Breast epithelium (tissue), 3 donors: ENCODE results near the gene PPAN.

ENCODE experiments used
- POLR2A ChIP-seq: fragments of 450-650 bp; IDR thresholded peaks from one replicate; pipeline ENCODE4 v1.6.1; 2016; ENCODE audit warnings: antibody characterized with exemption, mild to moderate bottlenecking, moderate library complexity
- TF ChIP-seq, protein P1 (sequence below), 3 donors: fragments of 450-650 bp; IDR thresholded peaks; one replicate each; pipeline ENCODE4 v1.5.1; 2016 to 2017; ENCODE audit warnings: antibody characterized with exemption in 3 of 3, mild to moderate bottlenecking in 3 of 3, moderate library complexity in 3 of 3

DNA sequence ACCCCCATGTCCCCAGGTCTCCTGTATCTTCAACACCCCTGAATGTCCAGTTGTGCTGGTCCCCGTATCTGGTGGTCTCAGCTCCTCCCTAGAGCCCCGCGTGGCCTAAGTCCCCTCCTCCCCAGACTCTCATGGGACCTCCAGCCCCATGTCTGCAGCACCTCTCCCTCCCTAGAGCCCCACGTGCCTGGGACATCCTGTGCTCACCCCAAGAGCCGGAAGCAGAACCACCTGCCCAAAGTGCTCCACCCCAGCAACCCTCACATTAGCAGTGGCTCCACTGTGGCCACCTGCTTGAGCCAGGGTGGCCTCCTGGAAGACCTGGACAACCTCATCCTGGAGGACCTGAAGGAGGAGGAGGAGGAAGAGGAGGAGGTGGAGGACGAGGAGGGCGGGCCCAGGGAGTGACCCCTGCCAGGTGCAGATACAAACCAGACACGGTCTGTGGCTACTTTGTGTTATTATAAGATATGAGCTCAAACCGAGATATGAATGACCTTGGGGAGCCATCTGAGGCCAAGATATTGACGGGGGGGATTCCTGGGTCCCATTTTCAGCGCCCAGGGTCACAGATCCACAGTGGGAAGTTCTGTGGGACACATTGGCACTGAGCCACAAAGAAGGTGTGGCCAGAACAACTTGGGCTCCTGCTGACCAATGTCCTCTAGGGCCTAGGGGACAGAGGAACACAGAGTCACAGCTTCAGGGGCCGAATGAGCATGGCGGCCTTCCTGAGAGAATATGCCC is 14.1 kb upstream of the PPAN start:
- TF ChIP-seq, protein P1, sequence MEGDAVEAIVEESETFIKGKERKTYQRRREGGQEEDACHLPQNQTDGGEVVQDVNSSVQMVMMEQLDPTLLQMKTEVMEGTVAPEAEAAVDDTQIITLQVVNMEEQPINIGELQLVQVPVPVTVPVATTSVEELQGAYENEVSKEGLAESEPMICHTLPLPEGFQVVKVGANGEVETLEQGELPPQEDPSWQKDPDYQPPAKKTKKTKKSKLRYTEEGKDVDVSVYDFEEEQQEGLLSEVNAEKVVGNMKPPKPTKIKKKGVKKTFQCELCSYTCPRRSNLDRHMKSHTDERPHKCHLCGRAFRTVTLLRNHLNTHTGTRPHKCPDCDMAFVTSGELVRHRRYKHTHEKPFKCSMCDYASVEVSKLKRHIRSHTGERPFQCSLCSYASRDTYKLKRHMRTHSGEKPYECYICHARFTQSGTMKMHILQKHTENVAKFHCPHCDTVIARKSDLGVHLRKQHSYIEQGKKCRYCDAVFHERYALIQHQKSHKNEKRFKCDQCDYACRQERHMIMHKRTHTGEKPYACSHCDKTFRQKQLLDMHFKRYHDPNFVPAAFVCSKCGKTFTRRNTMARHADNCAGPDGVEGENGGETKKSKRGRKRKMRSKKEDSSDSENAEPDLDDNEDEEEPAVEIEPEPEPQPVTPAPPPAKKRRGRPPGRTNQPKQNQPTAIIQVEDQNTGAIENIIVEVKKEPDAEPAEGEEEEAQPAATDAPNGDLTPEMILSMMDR (IDR thresholded peaks at IDR 0.05), result no peak
- no peak for TF ChIP-seq POLR2A
